ENCODE measurements around the gene AATF.

Gene AATF

GRCh38 chr17:36931697-36932382, 16.9 kb upstream of the AATF start:
- Histone ChIP-seq H3K36me3 (ENCODE audit: insufficient read depth, low read length) (no peaks in the 10 kb centered on the region), H3K9me3 (ENCODE audit: low read length) (no peaks in the 10 kb centered on the region), H3K9ac (ENCODE audit: low read length) (no peak overlapping the region), H3K27ac (ENCODE audit: low read depth, low read length) (no peak overlapping the region), H3K4me1 (ENCODE audit: insufficient read depth, low read length) (peaks cover 34% of the 10 kb centered on the region), H3K27me3 (ENCODE audit: control insufficient read depth in 1 of 2, insufficient read depth in 2 of 2, low read length in 2 of 2) (peaks cover 88 to 96% of the 10 kb centered on the region in 2 donors), H3K4me3 (ENCODE audit: low read depth in 1 of 2, low read length in 2 of 2) (peak overlapping the region in 1 of 2 donors; percentile 28)

- Histone ChIP-seq H3K9me3 (ENCODE audit: low read length) (no peaks in the 10 kb centered on the region), H3K4me1 (ENCODE audit: insufficient read depth, low read length) (peaks cover 37% of the 10 kb centered on the region), H3K4me3 (ENCODE audit: low read depth in 1 of 2, low read length in 2 of 2) (peak overlapping the region in 1 of 2 donors; percentile 28), H3K36me3 (ENCODE audit: insufficient read depth, low read length) (no peaks in the 10 kb centered on the region), H3K27me3 (ENCODE audit: control insufficient read depth in 1 of 2, insufficient read depth in 2 of 2, low read length in 2 of 2) (peaks cover 93 to 99% of the 10 kb centered on the region in 2 donors), H3K9ac (ENCODE audit: low read length) (no peak overlapping the region), H3K27ac (ENCODE audit: low read depth, low read length) (no peak overlapping the region)
Measured at GRCh38 chr17:36932383-36932693, 16.4 kb upstream of the AATF start.

GRCh38 chr17:36932694-36933511, 15.9 kb upstream of the AATF start:
- no peaks in the 10 kb centered on the region for H3K9me3 ChIP-seq (ENCODE audit: low read length)
- H3K27ac ChIP-seq (ENCODE audit: low read depth, low read length), result no peak overlapping the region
- H3K27me3 ChIP-seq (ENCODE audit: control insufficient read depth in 1 of 2, insufficient read depth in 2 of 2, low read length in 2 of 2), result peaks cover 96 to 99% of the 10 kb centered on the region in 2 donors
- peaks cover 43% of the 10 kb centered on the region for H3K4me1 ChIP-seq (ENCODE audit: insufficient read depth, low read length)
- H3K9ac ChIP-seq (ENCODE audit: low read length), result no peak overlapping the region
- no peaks in the 10 kb centered on the region for H3K36me3 ChIP-seq (ENCODE audit: insufficient read depth, low read length)
- no peak overlapping the region for H3K4me3 ChIP-seq (ENCODE audit: low read depth in 1 of 2, low read length in 2 of 2)

- Histone ChIP-seq H3K9me3 (ENCODE audit: low read length) (no peaks in the 10 kb centered on the region), H3K27ac (ENCODE audit: low read depth, low read length) (no peak overlapping the region), H3K4me1 (ENCODE audit: insufficient read depth, low read length) (peaks cover 49% of the 10 kb centered on the region), H3K36me3 (ENCODE audit: insufficient read depth, low read length) (no peaks in the 10 kb centered on the region), H3K9ac (ENCODE audit: low read length) (no peak overlapping the region), H3K27me3 (ENCODE audit: control insufficient read depth in 1 of 2, insufficient read depth in 2 of 2, low read length in 2 of 2) (peaks cover 96 to 99% of the 10 kb centered on the region in 2 donors), H3K4me3 (ENCODE audit: low read depth in 1 of 2, low read length in 2 of 2) (no peak overlapping the region)
Measured at GRCh38 chr17:36933512-36934143, 15.1 kb upstream of the AATF start.

GRCh38 chr17:36934144-36934691, 14.5 kb upstream of the AATF start:
- H3K9ac ChIP-seq (ENCODE audit: low read length), result no peak overlapping the region
- no peak overlapping the region for H3K4me3 ChIP-seq (ENCODE audit: low read depth in 1 of 2, low read length in 2 of 2)
- H3K4me1 ChIP-seq (ENCODE audit: insufficient read depth, low read length), result peaks cover 51% of the 10 kb centered on the region
- H3K27ac ChIP-seq (ENCODE audit: low read depth, low read length), result no peak overlapping the region
- no peaks in the 10 kb centered on the region for H3K36me3 ChIP-seq (ENCODE audit: insufficient read depth, low read length)
- H3K9me3 ChIP-seq (ENCODE audit: low read length), result no peaks in the 10 kb centered on the region
- H3K27me3 ChIP-seq (ENCODE audit: control insufficient read depth in 1 of 2, insufficient read depth in 2 of 2, low read length in 2 of 2), result peaks cover 96 to 99% of the 10 kb centered on the region in 2 donors

- Histone ChIP-seq H3K36me3 (ENCODE audit: insufficient read depth, low read length) (no peaks in the 10 kb centered on the region), H3K4me3 (ENCODE audit: low read depth in 1 of 2, low read length in 2 of 2) (no peak overlapping the region), H3K27ac (ENCODE audit: low read depth, low read length) (no peak overlapping the region), H3K4me1 (ENCODE audit: insufficient read depth, low read length) (peaks cover 51% of the 10 kb centered on the region), H3K27me3 (ENCODE audit: control insufficient read depth in 1 of 2, insufficient read depth in 2 of 2, low read length in 2 of 2) (peaks cover 96 to 99% of the 10 kb centered on the region in 2 donors), H3K9ac (ENCODE audit: low read length) (no peak overlapping the region), H3K9me3 (ENCODE audit: low read length) (no peaks in the 10 kb centered on the region)
Measured at GRCh38 chr17:36934692-36935630, 13.8 kb upstream of the AATF start.

- H3K4me1 ChIP-seq (ENCODE audit: insufficient read depth, low read length), result peaks cover 51% of the 10 kb centered on the region
- peaks cover 94 to 97% of the 10 kb centered on the region in 2 donors for H3K27me3 ChIP-seq (ENCODE audit: control insufficient read depth in 1 of 2, insufficient read depth in 2 of 2, low read length in 2 of 2)
- peak overlapping the region in 1 of 2 donors; percentile 23 for H3K4me3 ChIP-seq (ENCODE audit: low read depth in 1 of 2, low read length in 2 of 2)
- no peak overlapping the region for H3K9ac ChIP-seq (ENCODE audit: low read length)
- no peaks in the 10 kb centered on the region for H3K9me3 ChIP-seq (ENCODE audit: low read length)
- H3K36me3 ChIP-seq (ENCODE audit: insufficient read depth, low read length), result no peaks in the 10 kb centered on the region
- no peak overlapping the region for H3K27ac ChIP-seq (ENCODE audit: low read depth, low read length)
Measured at GRCh38 chr17:36935671-36936454, 12.9 kb upstream of the AATF start.

- H3K36me3 ChIP-seq (ENCODE audit: insufficient read depth, low read length), result no peaks in the 10 kb centered on the region
- no peak overlapping the region for H3K9ac ChIP-seq (ENCODE audit: low read length)
- peaks cover 51% of the 10 kb centered on the region for H3K4me1 ChIP-seq (ENCODE audit: insufficient read depth, low read length)
- peaks cover 94 to 97% of the 10 kb centered on the region in 2 donors for H3K27me3 ChIP-seq (ENCODE audit: control insufficient read depth in 1 of 2, insufficient read depth in 2 of 2, low read length in 2 of 2)
- peak overlapping the region in 1 of 2 donors; percentile 23 for H3K4me3 ChIP-seq (ENCODE audit: low read depth in 1 of 2, low read length in 2 of 2)
- H3K27ac ChIP-seq (ENCODE audit: low read depth, low read length), result no peak overlapping the region
- H3K9me3 ChIP-seq (ENCODE audit: low read length), result no peaks in the 10 kb centered on the region
Measured at GRCh38 chr17:36936455-36937000, 12.2 kb upstream of the AATF start.

GRCh38 chr17:36937001-36937958, 11.5 kb upstream of the AATF start, which contains the start of gene LHX1:
LHX1 (plus strand) TSS chr17:36937475; CDS start chr17:36938198, 723 bp downstream.
- Histone ChIP-seq H3K27ac (ENCODE audit: low read depth, low read length) (no peak within 1 kb of the TSS), H3K27me3 (ENCODE audit: control insufficient read depth in 1 of 2, insufficient read depth in 2 of 2, low read length in 2 of 2) (peaks cover 94 to 97% of the 10 kb centered on the region in 2 donors), H3K4me3 (ENCODE audit: low read depth in 1 of 2, low read length in 2 of 2) (peak within 1 kb of the TSS in 1 of 2 donors; percentile 23), H3K36me3 (ENCODE audit: insufficient read depth, low read length) (no peaks in the 10 kb centered on the region), H3K4me1 (ENCODE audit: insufficient read depth, low read length) (peaks cover 44% of the 10 kb centered on the region), H3K9me3 (ENCODE audit: low read length) (no peaks in the 10 kb centered on the region), H3K9ac (ENCODE audit: low read length) (no peak within 1 kb of the TSS)

All from muscle layer of colon (tissue), 2 donors.